Cerebellar nuclear complex (tissue), 1 donor: ENCODE data around the gene SPATS2L.

Experiments used
- DNase-seq, 2 experiments: peaks; one replicate each; lab custom pipeline; 2025; lab: John Stamatoyannopoulos, UW

Gene SPATS2L

DNA sequence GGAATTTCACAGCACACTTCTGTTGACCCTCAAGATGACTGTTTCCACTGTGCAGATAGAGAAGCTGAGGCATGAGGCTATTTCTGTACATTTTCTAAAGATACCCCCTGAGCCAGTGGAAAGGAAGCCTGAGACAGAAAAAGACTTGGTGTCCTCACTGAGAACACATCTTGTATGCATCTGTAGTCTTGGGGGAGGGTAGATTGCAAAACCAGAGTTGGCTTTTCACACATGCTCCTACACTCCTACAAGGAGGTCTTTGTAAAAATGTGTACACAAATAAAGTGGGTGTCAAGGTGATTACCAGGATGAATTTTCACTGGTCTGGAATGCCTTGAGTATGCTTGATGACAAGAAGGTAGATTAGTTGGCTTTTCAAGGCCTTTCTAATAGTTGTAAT is 105.3 kb downstream of the SPATS2L start:
- no peak for DNase-seq

DNA sequence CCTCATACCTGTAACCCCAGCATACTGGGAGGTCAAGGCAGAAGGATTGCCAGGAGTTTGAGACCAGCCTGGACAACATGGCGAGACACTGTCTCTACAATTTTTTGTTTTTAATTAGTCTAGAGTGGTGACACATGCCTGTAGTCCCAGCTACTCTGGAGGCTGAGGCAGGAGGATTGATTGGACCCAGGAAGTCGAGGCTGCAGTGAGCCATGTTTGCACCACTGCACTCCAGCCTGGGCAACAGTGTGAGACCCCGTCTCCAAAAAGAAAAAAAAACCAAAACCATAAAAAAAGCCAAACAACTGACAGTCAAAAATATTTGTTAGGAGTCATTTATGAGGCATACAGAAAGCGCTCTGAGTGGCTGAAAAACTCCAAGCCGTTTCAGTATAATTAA is 107.9 kb downstream of the SPATS2L start:
- no peak for DNase-seq

DNA sequence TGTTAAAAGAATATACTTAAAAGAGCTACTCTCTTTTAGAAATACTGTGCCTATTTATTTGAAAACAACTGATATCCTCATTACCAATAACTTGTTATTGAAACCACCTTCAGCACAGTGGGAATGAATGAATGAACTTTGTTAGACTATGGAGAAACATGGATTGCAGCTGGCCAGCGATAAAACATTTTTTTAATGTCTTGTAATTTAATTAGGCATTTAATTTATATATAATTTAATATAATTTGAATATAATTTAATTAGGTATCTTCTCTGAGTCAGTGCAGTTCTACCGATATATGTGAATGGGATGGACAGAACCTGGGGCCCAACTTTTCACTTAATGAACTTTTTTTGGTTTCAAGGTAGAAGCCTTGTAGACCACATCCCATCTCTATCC is 109.0 kb downstream of the SPATS2L start:
- DNase-seq, result no peak

DNA sequence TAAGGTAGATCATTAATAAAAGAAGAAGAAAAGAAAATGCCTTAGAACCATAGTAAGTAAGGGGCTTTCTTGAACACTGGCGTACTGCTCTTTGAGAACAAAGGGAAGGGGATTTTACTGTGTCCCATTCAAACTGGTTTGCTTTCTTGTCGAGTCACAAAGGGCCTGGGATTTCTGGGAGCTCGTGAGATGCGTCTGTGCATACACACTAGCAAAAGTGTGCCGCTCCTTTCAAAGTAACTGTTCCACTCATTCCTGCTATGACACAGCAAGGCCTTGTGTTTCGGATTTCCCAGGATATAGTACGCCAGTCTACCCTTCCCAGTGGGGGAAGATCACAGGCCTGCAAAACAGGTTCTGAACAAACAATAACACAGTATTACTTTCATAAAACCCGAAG is 110.4 kb downstream of the SPATS2L start:
- DNase-seq, result no peak

DNA sequence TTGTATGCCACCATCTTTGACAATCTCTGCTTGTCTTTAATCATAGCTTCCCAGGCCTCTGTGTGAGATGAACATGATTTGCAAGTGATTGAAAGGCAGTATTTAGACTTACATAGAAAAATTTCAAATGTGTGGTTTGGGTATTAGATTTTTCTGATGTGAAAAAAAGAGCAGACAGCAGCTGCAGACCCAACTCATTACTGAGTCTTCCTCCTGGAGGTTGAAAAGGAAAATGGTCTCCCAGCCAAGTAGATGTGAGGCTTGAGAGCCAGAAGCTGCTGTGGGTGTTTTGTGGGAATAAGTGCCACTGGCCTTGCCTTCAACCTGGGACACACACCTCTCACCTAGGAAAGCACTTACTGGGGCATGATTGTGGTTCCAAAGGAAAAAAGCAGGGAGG is 110.9 kb downstream of the SPATS2L start:
- no peak for DNase-seq

DNA sequence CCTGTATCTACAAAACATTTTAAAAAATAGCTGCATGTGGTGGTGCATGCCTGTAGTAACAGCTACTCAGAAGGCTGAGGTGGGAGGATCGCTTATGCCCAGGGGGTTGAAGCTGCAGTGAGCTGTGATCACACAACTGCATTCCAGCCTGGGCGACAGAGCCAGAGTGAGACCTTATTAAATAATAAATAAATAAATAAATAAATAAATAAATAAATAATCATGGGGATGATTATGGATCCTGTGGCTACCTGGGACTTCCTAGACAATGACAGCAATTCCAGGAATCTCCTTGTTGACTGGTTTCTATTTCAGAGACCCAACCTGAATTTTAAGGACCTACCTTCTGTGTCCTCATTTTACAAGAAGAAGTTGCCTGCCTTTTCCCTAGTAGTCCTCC is 111.9 kb downstream of the SPATS2L start:
- DNase-seq, result no peak

DNA sequence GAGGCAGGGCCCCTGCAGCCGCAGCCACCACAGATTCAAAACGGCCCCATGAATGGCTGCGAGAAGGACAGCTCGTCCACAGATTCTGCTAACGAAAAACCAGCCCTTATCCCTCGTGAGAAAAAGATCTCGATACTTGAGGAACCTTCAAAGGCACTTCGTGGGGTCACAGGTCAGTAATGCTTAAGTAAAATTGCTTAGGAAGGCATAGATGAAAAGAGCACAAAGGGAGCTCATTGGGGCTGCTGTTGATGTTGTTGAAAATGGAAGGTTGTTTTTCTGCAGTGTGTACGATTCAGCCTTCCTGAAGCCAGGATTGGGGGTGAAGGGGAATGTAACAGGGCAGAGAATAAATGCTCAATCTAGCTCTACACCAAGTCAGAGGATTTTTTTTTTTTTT is 112.8 kb downstream of the SPATS2L start:
- no peak for DNase-seq

DNA sequence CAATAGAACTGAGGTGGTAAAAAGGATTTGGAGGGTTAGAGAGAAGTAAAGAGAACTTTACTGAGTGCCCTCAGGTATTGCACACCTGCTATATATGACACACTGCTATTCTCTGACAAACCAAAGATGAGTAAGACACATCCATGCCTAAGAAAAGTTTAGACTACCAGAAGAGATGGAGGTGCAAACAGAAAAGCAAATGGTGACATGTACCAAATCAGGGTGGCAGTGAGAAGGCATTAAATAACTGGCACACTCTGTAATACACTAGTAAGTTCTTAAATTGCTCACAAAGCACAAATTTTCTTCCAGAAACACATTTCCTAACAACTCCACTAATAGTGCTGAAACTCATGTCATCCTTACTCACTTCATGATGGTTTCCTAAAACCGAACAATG is 114.8 kb downstream of the SPATS2L start:
- DNase-seq, result no peak

DNA sequence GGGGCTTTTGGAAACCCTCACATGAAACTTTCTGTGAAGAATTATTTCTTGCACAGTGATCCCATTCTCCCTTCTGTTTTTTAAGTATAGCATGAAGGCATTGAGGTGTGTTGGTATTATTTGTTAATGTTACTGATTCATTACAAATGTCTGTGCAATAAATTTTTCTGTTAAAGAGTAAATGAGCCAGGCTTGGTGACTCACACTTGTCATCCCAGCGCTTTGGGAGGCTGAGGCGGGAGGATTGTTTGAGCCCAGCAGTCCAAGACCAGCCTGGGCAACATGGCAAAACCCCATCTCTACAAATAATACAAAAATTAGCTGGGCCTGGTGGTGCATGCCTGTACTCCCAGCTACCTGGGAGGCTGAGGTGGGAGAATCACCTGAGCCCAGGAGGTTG is 115.6 kb downstream of the SPATS2L start:
- DNase-seq, result no peak

DNA sequence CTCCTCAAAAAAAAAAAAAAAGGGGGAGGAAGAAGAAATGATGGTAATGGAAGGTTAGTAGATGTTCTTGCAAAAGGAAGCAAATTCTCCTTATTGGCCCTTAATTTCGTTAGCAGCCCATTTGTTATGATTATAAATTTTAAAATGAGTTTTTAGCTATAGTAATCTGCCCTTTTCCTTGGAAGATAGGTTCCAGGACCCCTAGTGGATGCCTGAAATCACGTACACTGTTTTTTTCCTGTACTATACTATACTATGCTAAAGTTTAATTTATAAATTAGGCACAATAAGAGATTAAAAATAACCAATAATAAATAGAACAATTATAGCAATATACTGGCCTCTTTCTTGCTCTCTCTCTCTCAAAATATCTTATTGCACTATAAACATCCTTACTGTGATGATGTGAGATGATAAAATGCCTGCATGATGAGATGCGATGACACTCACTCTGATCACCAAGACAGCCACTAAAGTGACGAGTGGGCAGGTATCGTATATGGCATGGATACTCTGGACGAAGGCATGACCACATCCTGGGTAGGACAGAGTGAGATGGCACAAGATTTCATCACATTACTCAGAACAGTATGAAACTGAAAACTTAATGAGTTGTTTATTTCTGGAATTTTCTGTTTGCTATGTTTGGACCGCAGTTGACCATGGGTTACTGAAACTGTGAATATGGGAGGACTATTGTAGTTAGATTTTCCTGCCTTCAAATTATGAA is 116.2 kb downstream of the SPATS2L start:
- no peak for DNase-seq

DNA sequence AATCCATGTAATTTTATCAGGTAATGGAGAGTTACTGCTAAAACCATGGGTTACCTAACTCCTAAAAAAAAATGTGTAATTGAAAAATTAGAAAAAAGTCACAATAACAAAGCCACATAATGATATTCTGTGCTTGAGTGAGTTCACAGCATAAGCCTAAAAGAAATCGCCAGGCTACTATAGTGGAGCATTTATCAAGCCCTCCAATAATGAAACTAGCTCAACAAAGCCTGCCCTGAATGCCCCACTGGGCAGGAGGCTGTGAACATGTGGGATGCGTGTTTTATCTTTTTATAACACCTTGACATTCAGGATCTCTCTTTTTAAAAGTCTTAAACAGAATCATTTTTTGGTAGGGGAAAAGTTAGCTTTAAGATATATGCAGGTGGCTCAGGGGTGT is 117.0 kb downstream of the SPATS2L start:
- DNase-seq, result no peak

DNA sequence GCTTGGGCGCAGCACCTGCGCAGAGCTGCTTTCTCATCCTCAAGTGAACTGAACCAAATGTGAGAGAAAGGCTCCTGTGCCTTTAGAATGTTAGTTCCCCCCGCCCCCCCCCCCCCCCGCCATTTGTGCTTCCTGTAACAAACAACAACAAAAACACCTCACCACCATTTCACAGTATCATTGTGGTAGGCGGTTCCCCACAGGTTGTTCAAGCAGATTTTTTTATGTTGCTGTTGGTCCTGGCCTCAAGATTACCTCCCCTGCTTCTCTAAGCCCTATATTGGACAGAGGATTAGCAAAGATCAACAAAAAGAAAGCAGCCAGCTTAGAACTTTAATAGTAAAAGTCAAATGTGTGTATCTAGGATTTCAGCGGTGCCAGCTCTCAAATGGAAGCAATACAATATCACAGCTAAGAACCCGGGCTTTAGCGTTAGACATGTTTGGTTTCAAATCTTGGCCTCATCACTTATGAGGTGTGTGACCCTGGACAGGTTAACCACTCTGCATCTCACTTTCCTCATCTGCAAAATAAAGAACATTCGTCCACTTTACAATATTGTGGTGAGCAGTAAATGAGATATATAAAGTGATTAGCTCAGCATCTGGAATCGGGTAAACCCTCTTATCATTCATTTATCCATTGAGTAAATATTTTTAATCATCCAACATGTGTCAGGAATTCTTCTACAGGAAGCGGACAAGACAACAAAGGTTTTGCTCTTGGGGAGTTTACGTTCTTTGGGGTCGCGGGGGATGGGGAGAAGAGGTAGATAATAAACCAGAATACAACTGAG is 118.7 kb downstream of the SPATS2L start:
- no peak for DNase-seq

DNA sequence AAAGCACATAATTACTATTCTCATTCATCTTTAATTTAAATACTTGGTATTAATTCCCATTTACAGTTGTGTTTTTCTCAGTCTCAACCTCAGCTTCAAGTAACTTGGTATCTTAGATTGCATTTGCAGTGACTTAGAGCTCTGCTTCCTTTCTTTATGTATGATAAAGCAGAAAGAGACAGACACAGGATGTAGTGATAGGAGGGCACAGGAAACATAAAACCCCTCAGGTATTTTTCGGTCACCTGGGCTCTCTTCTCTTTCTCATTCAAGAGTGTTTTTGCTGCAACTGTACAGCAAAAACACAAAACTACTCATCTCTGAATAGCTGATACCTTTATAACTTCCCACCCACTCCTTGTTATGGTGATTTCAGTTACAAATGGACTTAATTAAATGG is 120.3 kb downstream of the SPATS2L start:
- DNase-seq, result no peak

DNA sequence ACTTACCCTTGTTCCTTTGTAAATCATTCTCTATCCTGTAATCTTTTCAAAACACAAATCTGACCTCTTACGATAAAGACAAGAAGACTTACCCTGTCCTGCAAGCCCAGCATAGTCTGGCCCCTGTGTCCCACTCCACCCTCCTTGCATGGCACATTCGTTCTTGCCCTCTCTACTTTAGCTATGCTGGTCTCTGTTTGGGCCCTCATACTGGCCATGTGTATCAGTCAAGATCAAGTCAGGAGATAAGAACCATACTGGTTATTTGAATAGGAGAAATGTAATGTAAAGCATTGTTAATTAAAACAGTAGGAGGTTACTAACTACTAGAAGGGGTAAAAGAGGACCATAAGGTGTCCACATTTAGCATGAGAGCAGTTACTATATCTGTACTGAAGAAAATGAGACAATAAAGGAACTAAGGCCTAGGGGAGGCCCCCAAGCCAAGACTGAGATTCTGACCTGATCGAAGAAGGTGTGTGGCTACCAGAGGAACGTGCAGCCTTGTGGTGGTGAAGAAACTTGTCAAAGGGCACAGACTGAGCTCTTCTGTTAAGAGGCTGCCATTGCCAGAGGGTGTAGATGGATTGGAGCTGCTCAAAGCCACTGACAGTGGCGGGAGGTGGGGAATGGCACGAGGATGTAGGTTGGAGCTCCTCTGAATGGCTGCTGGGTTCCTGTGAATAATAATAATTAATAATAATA is 122.6 kb downstream of the SPATS2L start:
- DNase-seq, result no peak

DNA sequence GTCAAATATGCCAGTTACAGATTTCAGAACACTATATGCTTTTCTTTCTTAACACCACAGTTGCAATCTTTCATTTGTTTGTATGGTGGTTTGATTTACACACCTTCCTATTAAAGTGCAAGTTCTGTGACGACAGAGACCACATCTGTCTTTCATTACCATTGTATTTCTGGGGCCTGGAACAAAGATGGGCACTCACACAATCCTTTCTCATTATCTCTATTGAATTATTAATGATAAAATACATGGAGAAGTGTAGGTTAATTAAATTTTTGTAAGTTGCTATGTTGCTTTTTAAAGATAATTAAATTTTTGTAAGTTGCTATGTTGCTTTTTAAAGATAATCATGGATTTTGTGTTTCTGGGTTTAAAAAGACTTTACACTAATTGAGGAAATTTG is 123.5 kb downstream of the SPATS2L start:
- no peak for DNase-seq

DNA sequence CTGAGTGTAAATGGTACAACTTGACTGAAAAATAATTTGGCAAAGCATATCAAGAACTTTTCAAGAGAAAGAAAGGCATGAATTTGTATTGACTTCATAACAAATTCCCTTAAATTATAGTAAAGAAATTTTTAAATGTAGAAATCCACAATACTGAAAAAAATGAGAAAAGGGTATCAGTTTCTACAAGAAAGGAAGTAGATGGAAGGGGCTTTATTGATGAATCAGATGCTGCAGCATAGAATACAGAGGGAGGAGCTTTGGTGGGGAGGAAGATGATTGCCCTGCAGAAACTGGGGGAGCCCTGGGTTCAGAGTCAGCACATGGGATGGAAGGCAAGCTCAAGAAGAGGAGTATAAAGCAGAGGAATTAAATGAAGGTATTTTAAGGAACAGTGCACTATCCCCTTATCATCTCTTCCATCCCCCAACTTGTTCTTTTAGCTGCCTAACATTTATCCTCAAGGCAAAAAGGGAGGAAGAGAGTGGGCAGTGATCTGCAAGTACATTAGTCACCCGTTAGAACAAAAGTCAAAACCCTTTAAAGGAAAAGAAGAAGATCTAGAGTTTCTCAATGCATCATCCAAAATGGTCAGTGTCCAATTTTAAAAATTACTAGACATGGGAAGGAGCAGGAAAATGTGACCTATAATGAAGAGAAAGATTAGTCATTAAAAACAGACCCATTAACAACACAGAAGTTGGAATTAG is 125.7 kb downstream of the SPATS2L start:
- no peak for DNase-seq

DNA sequence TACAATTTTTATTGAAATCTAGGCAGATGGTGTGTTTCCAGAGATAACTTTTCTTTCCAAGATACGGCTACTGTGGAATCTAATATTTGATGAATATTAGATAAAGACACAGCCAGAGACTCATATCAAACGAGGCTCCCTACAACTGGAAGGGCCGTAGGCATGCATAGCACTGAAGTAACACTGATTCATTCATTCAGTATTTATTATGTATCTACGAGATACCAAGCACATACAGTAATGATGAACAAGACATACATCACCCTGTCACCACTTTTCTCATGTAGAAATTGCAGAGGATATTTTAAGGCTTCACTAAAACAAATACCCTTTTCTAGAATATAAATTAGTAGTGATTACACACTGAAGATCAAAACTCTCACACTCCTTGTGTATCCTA is 128.9 kb downstream of the SPATS2L start:
- DNase-seq, result no peak

DNA sequence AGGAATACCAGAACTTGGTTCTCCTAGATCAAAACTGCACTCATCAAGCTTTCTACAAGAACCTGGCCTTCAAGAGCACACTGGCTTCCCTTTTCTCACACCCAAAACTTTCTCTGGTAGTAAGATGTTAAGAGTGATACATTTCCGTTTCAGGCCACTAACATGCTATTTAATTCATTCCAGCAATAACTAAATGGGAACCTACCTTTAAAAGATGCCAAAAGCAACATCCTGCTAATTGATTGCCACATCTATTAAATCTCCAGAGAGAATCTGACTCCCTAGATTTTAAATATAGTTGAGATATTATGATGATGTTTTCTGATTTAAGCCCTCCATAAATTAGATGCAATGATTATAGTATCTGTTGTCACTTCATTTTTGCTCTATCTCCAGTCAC is 131.8 kb downstream of the SPATS2L start:
- no peak for DNase-seq

DNA sequence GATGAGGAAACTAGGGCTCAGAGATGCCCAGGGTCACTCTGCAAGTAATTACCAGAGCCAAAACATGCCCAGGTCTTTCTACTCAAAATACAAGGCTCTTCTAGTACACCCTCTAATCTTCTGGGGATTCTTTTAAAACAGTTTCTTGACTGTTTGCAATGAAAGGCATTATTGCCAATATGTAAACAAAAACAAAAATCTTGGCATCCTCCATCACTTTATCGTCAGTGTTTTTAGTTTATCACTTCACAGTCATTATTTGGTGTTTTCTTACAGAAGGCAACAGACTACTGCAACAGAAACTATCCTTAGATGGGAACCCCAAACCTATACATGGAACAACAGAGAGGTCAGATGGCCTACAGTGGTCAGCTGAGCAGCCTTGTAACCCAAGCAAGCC is 132.4 kb downstream of the SPATS2L start:
- DNase-seq, result no peak

DNA sequence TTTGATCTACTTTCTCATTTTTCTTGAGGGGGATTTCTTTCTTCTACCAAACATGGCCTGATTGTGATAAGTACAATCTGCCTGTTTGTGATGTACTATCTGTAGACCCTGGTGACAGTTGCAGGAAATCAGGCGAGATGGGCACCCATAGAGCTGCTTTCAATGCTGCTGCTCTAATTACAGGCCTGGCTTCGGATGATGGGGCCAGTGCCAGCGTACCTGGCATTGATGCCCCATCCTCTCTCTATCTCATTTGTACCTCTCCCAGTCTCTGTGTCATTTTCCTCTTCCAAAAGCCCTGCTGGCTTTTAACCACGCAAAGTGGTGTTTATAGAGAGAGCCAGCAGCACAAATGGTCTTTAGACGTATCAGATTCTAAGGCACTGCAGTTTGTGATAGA is 133.5 kb downstream of the SPATS2L start:
- peak; percentile 32 to 49 for DNase-seq

DNA sequence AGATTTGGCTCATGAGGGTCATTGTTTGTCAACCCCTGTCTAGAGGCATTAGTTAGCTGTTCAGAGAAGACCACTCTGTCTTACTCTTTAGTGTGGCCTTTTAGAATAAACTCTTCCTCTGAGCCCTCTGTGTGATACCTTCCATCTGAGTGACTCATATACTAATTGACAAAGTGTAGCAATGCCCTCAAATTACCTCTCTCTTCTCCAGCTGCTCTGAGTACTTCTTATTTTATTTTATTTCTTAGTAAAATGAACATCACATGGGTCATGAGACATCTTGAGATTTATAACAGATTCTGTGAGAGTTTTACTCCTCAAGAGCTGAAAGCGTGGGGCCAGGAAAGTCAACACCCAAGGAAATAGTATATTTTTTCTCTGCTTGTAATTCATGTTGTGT is 136.0 kb downstream of the SPATS2L start:
- no peak for DNase-seq

DNA sequence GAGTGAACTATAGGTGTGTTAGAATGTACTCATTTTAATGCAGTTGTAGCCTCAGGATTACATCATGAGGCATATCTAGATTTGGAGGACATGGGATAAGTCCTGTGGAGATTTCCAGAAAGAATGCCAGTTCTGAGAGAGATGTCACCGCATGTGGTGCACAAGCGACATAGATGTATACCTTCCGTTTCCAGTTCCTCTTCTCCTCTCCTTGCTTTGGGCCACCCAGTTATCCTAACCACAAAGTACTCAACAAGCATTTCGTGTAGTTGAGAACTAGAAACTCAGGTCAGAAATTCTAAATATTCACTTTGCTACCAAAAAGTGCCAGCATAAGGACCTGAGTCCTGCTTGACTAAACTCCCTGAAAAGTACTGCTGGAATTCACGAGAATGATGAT is 136.9 kb downstream of the SPATS2L start:
- DNase-seq, result no peak
